IMR-90 (cell line): Measurements from ENCODE around the gene PSMD8. TPM values are rescaled to one million over a fixed set of nuclear protein-coding genes. Genes with fewer than 3 reads are reported as not detected.

ENCODE experiments used
- ATAC-seq: fragments of 200-7000 bp; cut with Tn5 transposase; 2 replicates; pipeline ENCODE4 v1.9.1; 2020; ENCODE audit warnings: low read depth, mild to moderate bottlenecking, moderate library complexity
- BruUV-seq: library from RNA; stranded (reverse); fragments of 400-500 nt; replicated peaks from 2 replicates; lab custom pipeline; 2021; lab: Mats Ljungman, UMichigan
- CTCF ChIA-PET: fragments of 300-600 bp; formaldehyde crosslinking; extraction: SDS; loops from one replicate; lab custom pipeline; 2021; ENCODE audit warnings: antibody characterized with exemption; lab: Yijun Ruan, JAX
- POLR2A ChIA-PET: fragments of 300-600 bp; sonication (Branson Sonifier 250); formaldehyde crosslinking; loops from one replicate; lab custom pipeline; 2022; ENCODE audit warnings: antibody characterized with exemption; ENCODE audit not compliant: unreplicated experiment; lab: Charles Lee
- DNase-seq: peaks from one replicate; pipeline ENCODE4 v3.0.0; 2013
- H2AFZ ChIP-seq: replicated peaks from 2 replicates; pipeline ENCODE3; 2013; ENCODE audit warnings: low read length, mild to moderate bottlenecking; ENCODE audit not compliant: poor library complexity
- H2AK5ac ChIP-seq: 2 replicates; pipeline ENCODE4 v1.6.1; 2013; ENCODE audit warnings: low read depth, low read length, inconsistent platforms
- H2AK9ac ChIP-seq: replicated peaks from 2 replicates; pipeline ENCODE3; 2013; ENCODE audit warnings: mild to moderate bottlenecking, low read depth, low read length, moderate library complexity; ENCODE audit not compliant: poor library complexity
- H2BK120ac ChIP-seq: 2 replicates; pipeline ENCODE4 v1.6.1; 2013; ENCODE audit warnings: low read depth, low read length, inconsistent platforms
- H2BK15ac ChIP-seq: 3 replicates; pipeline ENCODE4 v1.6.1; 2013; ENCODE audit warnings: low read depth, low read length, inconsistent platforms
- H2BK20ac ChIP-seq: 2 replicates; pipeline ENCODE4 v1.6.1; 2013; ENCODE audit warnings: low read depth, mild to moderate bottlenecking, inconsistent platforms, low read length, moderate library complexity
- H2BK5ac ChIP-seq: 2 replicates; pipeline ENCODE4 v1.6.1; 2013; ENCODE audit warnings: mild to moderate bottlenecking, low read depth, low read length, inconsistent platforms; ENCODE audit not compliant: poor library complexity, severe bottlenecking
- H3K14ac ChIP-seq: replicated peaks from 2 replicates; pipeline ENCODE4 v1.6.1; 2013; ENCODE audit warnings: low read depth, low read length, inconsistent platforms
- H3K18ac ChIP-seq: 2 replicates; pipeline ENCODE4 v1.6.1; 2013; ENCODE audit warnings: low read depth, low read length, control low read depth
- H3K23ac ChIP-seq: 2 replicates; pipeline ENCODE4 v1.6.1; 2013; ENCODE audit warnings: low read depth, low read length, inconsistent platforms
- H3K27ac ChIP-seq: 2 replicates; pipeline ENCODE4 v1.5.1; 2013; ENCODE audit warnings: mild to moderate bottlenecking, control low read depth, low read length; ENCODE audit not compliant: insufficient read depth
- H3K27me3 ChIP-seq: 2 replicates; pipeline ENCODE4 v1.6.1; 2013; ENCODE audit warnings: low read length; ENCODE audit not compliant: control insufficient read depth, insufficient read depth
- H3K36me3 ChIP-seq: 2 replicates; pipeline ENCODE4 v1.6.1; 2013; ENCODE audit warnings: low read length, mixed read lengths; ENCODE audit not compliant: control insufficient read depth, insufficient read depth
- H3K4ac ChIP-seq: 2 replicates; pipeline ENCODE4 v1.6.1; 2013; ENCODE audit warnings: low read depth, low read length, inconsistent platforms
- H3K4me1 ChIP-seq: 2 replicates; pipeline ENCODE4 v1.6.1; 2013; ENCODE audit warnings: low read length, mixed read lengths; ENCODE audit not compliant: control insufficient read depth, insufficient read depth
- H3K4me2 ChIP-seq: 2 replicates; pipeline ENCODE4 v1.6.1; 2013; ENCODE audit warnings: low read depth, mild to moderate bottlenecking, control low read depth, low read length, moderate library complexity
- H3K4me3 ChIP-seq: 2 replicates; pipeline ENCODE4 v1.5.1; 2013; ENCODE audit warnings: low read depth, mild to moderate bottlenecking, control low read depth, low read length, moderate library complexity; ENCODE audit not compliant: insufficient read depth
- H3K56ac ChIP-seq: 2 replicates; pipeline ENCODE4 v1.6.1; 2013; ENCODE audit warnings: low read length, inconsistent platforms; ENCODE audit not compliant: insufficient read depth; ENCODE audit errors: extremely low read depth
- H3K79me1 ChIP-seq, 2 experiments: 2 replicates each; pipeline ENCODE4 v1.6.1; 2013; ENCODE audit warnings: low read length in 2 of 2, inconsistent platforms in 1 of 2, low read depth in 1 of 2
- H3K9ac ChIP-seq: 2 replicates; pipeline ENCODE4 v1.6.1; 2013; ENCODE audit warnings: low read depth, low read length, control low read depth
- H3K9me1 ChIP-seq: 2 replicates; pipeline ENCODE4 v1.6.1; 2013; ENCODE audit warnings: low read length, inconsistent platforms; ENCODE audit not compliant: insufficient read depth
- H3K9me3 ChIP-seq: 2 replicates; pipeline ENCODE4 v1.6.1; 2013; ENCODE audit warnings: low read length; ENCODE audit not compliant: control insufficient read depth, insufficient read depth
- H4K20me1 ChIP-seq: 2 replicates; pipeline ENCODE4 v1.6.1; 2013; ENCODE audit warnings: low read length, inconsistent platforms; ENCODE audit not compliant: insufficient read depth
- H4K5ac ChIP-seq: 2 replicates; pipeline ENCODE4 v1.6.1; 2013; ENCODE audit warnings: mild to moderate bottlenecking, low read depth, low read length, control low read depth
- H4K8ac ChIP-seq, 2 experiments: 2 replicates each; pipeline ENCODE4 v1.6.1; 2013; ENCODE audit warnings: low read depth in 2 of 2, low read length in 2 of 2, control low read depth in 1 of 2, inconsistent platforms in 1 of 2
- H4K91ac ChIP-seq: 2 replicates; pipeline ENCODE4 v1.6.1; 2013; ENCODE audit warnings: low read depth, low read length, inconsistent platforms; ENCODE audit not compliant: insufficient read depth
- BHLHE40 ChIP-seq: fragments of 150-350 bp; IDR thresholded peaks from 2 replicates; pipeline ENCODE4 v1.6.1; 2016; ENCODE audit warnings: mild to moderate bottlenecking, low read depth, low read length
- CEBPB ChIP-seq: IDR thresholded peaks from 2 replicates; pipeline ENCODE4 v1.6.1; 2012; ENCODE audit warnings: low read depth, low read length, improper control_type of control experiment
- CHD1 ChIP-seq: IDR thresholded peaks from 2 replicates; pipeline ENCODE4 v1.6.1; 2012; ENCODE audit warnings: low read depth, low read length, improper control_type of control experiment
- FOS ChIP-seq: fragments of 150-350 bp; IDR thresholded peaks from 2 replicates; pipeline ENCODE4 v1.6.1; 2016; ENCODE audit warnings: low read depth, low read length
- MAFK ChIP-seq: IDR thresholded peaks from 2 replicates; pipeline ENCODE4 v1.6.1; 2012; ENCODE audit warnings: low read depth, low read length, improper control_type of control experiment
- MAZ ChIP-seq: IDR thresholded peaks from 2 replicates; pipeline ENCODE4 v1.6.1; 2012; ENCODE audit warnings: low read depth, mild to moderate bottlenecking, low read length, improper control_type of control experiment, moderate library complexity, borderline replicate concordance
- MXI1 ChIP-seq: IDR thresholded peaks from 2 replicates; pipeline ENCODE4 v1.6.1; 2012; ENCODE audit warnings: low read depth, mild to moderate bottlenecking, low read length, moderate library complexity, borderline replicate concordance
- NFE2L2 ChIP-seq: fragments of 150-350 bp; IDR thresholded peaks from 2 replicates; pipeline ENCODE4 v1.6.1; 2016; ENCODE audit warnings: low read depth, mild to moderate bottlenecking, low read length
- POLR2A ChIP-seq: IDR thresholded peaks from 2 replicates; pipeline ENCODE4 v1.6.1; 2012; ENCODE audit warnings: mild to moderate bottlenecking, low read depth, low read length
- RAD21 ChIP-seq: IDR thresholded peaks from 2 replicates; pipeline ENCODE4 v1.6.1; 2012; ENCODE audit warnings: low read length, improper control_type of control experiment
- RCOR1 ChIP-seq: IDR thresholded peaks from 2 replicates; pipeline ENCODE4 v1.6.1; 2012; ENCODE audit warnings: mild to moderate bottlenecking, low read length, improper control_type of control experiment; ENCODE audit not compliant: insufficient replicate concordance
- RFX5 ChIP-seq: IDR thresholded peaks from 2 replicates; pipeline ENCODE4 v1.8.0; 2012; ENCODE audit warnings: low read depth, mild to moderate bottlenecking, low read length, moderate library complexity
- SMC3 ChIP-seq: fragments of 150-350 bp; IDR thresholded peaks from 2 replicates; pipeline ENCODE4 v1.6.1; 2016; ENCODE audit warnings: low read depth, mild to moderate bottlenecking, antibody characterized with exemption, low read length, moderate library complexity
- WGBS, 2 experiments: methylation state at CpG; one replicate each; pipeline versions ENCODE4 v1.1.5 to v1.1.7; 2013; ENCODE audit warnings: missing lambda C conversion rate in 2 of 2; ENCODE audit not compliant: insufficient read length in 1 of 2; ENCODE audit errors: extremely low coverage in 2 of 2; 5-methylcytosine and 5-hydroxymethylcytosine counted together
- dilution Hi-C: fragments of 300-500 bp; cut with HindIII; formaldehyde crosslinking; loops from one replicate; pipeline ENCODE4 v1.14.3; 2018; ENCODE audit warnings: low sequenced_read_pairs; ENCODE audit not compliant: unreplicated experiment
- in situ Hi-C: fragments of 300-500 bp; cut with MboI; formaldehyde crosslinking; loops from 3 replicates; pipeline ENCODE4 v1.14.3; 2019; ENCODE audit warnings: low sequenced_read_pairs, inconsistent platforms, mixed read lengths
- intact Hi-C: fragments of 100-400 bp; cut with micrococcal nuclease; formaldehyde crosslinking; loops from 2 replicates; pipeline ENCODE4 v1.10.0; 2022
- polyA plus RNA-seq, 3 experiments: library from polyadenylated mRNA; depleted of rRNA; stranded (reverse); fragments of >200 nt; gene quantifications; 2 replicates each; pipeline ENCODE4 v1.2.3, GENCODE V29; 2012; ENCODE audit warnings: low replicate concordance in 1 of 3
- total RNA-seq: library from RNA; depleted of rRNA; stranded (reverse); fragments of >200 nt; gene quantifications from 2 replicates; pipeline ENCODE4 v1.2.3, GENCODE V29; 2012
- TF ChIP-seq, protein P1 (sequence below): conservative IDR thresholded peaks from 2 replicates; pipeline ENCODE4 v1.5.1; 2012; ENCODE audit warnings: mild to moderate bottlenecking, low read depth, low read length, improper control_type of control experiment

Gene PSMD8
- total and polyA plus RNA-seq, 2 of the 4 experiments (the other 2 are of a cell fraction): 475 to 644 TPM

DNA sequence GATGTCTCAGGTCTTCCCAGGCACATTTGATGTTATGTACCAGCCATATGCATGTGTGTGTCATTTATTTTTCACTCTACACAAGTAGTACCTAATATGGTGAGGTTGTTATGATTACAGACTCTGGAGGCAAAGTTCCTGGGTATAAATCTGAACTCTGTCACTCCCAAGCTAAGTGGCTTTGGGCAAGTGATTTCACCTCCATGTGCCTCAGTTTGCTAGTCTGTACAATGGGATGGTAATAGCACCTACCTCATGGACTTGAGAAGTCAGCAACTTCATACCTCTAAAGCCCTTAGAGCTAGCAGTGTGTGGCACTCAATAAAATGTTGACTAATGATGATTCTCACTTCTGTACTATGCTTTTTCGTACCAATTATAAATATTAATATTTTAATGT, 42.6 kb upstream of the PSMD8 start:
- Histone ChIP-seq H3K9me1 (no peaks in the 10 kb centered on the region), H3K9me3 (no peaks in the 10 kb centered on the region), H3K14ac (no peak overlapping the region), H3K4me3 (no peak overlapping the region), H2AK9ac (no peak overlapping the region), H2BK120ac (no peak overlapping the region), H2AK5ac (no peak overlapping the region), H3K4ac (no peak overlapping the region), H4K20me1 (no peaks in the 10 kb centered on the region), H2BK20ac (no peak overlapping the region), H2BK5ac (no peak overlapping the region), H3K4me1 (no peaks in the 10 kb centered on the region), H3K56ac (no peak overlapping the region), H4K8ac (no peak overlapping the region), H3K27ac (no peak overlapping the region), H3K18ac (no peak overlapping the region), H3K79me1 (no peaks in the 10 kb centered on the region), H4K5ac (no peak overlapping the region), H3K9ac (no peak overlapping the region), H3K27me3 (no peaks in the 10 kb centered on the region), H2AFZ (no peak overlapping the region), H4K91ac (no peak overlapping the region), H3K23ac (no peak overlapping the region), H2BK15ac (no peak overlapping the region), H3K4me2 (no peak overlapping the region), H3K36me3 (peaks cover 16% of the 10 kb centered on the region)
- ChIA-PET POLR2A (no interaction called here), CTCF (interaction anchor here (0.6 kb wide), 1 partner anchor 115 kb away, joined by 3 read pairs; no protein-coding TSS in a partner anchor)
- intact Hi-C loops: no loop called here
- BruUV-seq: no TSS peak
- no CpG with 5 or more reads among the region's 1 CpG for WGBS, 2 experiments
- TF ChIP-seq MXI1 (no peak), BHLHE40 (no peak), MAFK (no peak), SMC3 (no peak), RCOR1 (no peak), NFE2L2 (no peak), FOS (no peak), RFX5 (no peak), CHD1 (no peak), MAZ (no peak), CEBPB (no peak), RAD21 (no peak), POLR2A (no peak)
- TF ChIP-seq, protein P1, sequence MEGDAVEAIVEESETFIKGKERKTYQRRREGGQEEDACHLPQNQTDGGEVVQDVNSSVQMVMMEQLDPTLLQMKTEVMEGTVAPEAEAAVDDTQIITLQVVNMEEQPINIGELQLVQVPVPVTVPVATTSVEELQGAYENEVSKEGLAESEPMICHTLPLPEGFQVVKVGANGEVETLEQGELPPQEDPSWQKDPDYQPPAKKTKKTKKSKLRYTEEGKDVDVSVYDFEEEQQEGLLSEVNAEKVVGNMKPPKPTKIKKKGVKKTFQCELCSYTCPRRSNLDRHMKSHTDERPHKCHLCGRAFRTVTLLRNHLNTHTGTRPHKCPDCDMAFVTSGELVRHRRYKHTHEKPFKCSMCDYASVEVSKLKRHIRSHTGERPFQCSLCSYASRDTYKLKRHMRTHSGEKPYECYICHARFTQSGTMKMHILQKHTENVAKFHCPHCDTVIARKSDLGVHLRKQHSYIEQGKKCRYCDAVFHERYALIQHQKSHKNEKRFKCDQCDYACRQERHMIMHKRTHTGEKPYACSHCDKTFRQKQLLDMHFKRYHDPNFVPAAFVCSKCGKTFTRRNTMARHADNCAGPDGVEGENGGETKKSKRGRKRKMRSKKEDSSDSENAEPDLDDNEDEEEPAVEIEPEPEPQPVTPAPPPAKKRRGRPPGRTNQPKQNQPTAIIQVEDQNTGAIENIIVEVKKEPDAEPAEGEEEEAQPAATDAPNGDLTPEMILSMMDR: no peak
- in situ Hi-C loops: loop anchor here (5.0 to 10.0 kb wide), 2 partner anchors 99 to 437 kb away; no protein-coding TSS in a partner anchor
- DNase-seq (no peak), ATAC-seq (no peak)
- dilution Hi-C loops: no loop called here
